KOPT-K1 (cell line): ENCODE results near the gene KIF6.

Source experiments
- H3K27ac ChIP-seq: fragments of 200-600 bp; sonication (generic); 2 replicates; pipeline ENCODE4 v1.5.1; 2016; ENCODE audit warnings: antibody characterized with exemption, mild to moderate bottlenecking, low read depth, low read length; ENCODE audit not compliant: poor library complexity, severe bottlenecking
- H3K36me3 ChIP-seq: fragments of 200-600 bp; sonication (generic); 2 replicates; pipeline ENCODE4 v1.5.1; 2017; ENCODE audit warnings: antibody characterized with exemption, mild to moderate bottlenecking, low read length, moderate library complexity; ENCODE audit not compliant: insufficient read depth
- H3K9me3 ChIP-seq: fragments of 200-600 bp; sonication (generic); 2 replicates; pipeline ENCODE4 v1.5.1; 2017; ENCODE audit warnings: antibody characterized with exemption, low read length, mild to moderate bottlenecking; ENCODE audit not compliant: insufficient read depth, poor library complexity, severe bottlenecking

Gene KIF6

GRCh38 chr6:39567091-39567490, 158.1 kb downstream of the KIF6 start:
- H3K9me3 ChIP-seq: no peaks in the 10 kb centered on the region
- H3K27ac ChIP-seq: no peak overlapping the region
- H3K36me3 ChIP-seq: no peaks in the 10 kb centered on the region

GRCh38 chr6:39566456-39566855, 158.8 kb downstream of the KIF6 start:
- no peak overlapping the region for H3K27ac ChIP-seq
- no peaks in the 10 kb centered on the region for H3K9me3 ChIP-seq
- H3K36me3 ChIP-seq: no peaks in the 10 kb centered on the region

GRCh38 chr6:39565956-39566355, 159.3 kb downstream of the KIF6 start:
- no peak overlapping the region for H3K27ac ChIP-seq
- H3K9me3 ChIP-seq: no peaks in the 10 kb centered on the region
- H3K36me3 ChIP-seq: no peaks in the 10 kb centered on the region

GRCh38 chr6:39563566-39564311, 161.5 kb downstream of the KIF6 start:
- Histone ChIP-seq H3K9me3 (no peaks in the 10 kb centered on the region), H3K36me3 (no peaks in the 10 kb centered on the region), H3K27ac (no peak overlapping the region)

GRCh38 chr6:39561536-39562266, 163.5 kb downstream of the KIF6 start:
- Histone ChIP-seq H3K9me3 (no peaks in the 10 kb centered on the region), H3K27ac (no peak overlapping the region), H3K36me3 (no peaks in the 10 kb centered on the region)

GRCh38 chr6:39560915-39561314, 164.3 kb downstream of the KIF6 start:
- no peaks in the 10 kb centered on the region for H3K9me3 ChIP-seq
- no peaks in the 10 kb centered on the region for H3K36me3 ChIP-seq
- H3K27ac ChIP-seq: no peak overlapping the region

GRCh38 chr6:39558591-39559190, 166.5 kb downstream of the KIF6 start:
- H3K9me3 ChIP-seq: no peaks in the 10 kb centered on the region
- no peaks in the 10 kb centered on the region for H3K36me3 ChIP-seq
- no peak overlapping the region for H3K27ac ChIP-seq

- H3K9me3 ChIP-seq: no peaks in the 10 kb centered on the region
- no peak overlapping the region for H3K27ac ChIP-seq
- no peaks in the 10 kb centered on the region for H3K36me3 ChIP-seq
These were observed 167.1 kb downstream of the KIF6 start for GRCh38 chr6:39558079-39558478.

GRCh38 chr6:39555136-39555535, 170.1 kb downstream of the KIF6 start:
- H3K27ac ChIP-seq: no peak overlapping the region
- H3K36me3 ChIP-seq: no peaks in the 10 kb centered on the region
- no peaks in the 10 kb centered on the region for H3K9me3 ChIP-seq

- Histone ChIP-seq H3K27ac (no peak overlapping the region), H3K9me3 (no peaks in the 10 kb centered on the region), H3K36me3 (no peaks in the 10 kb centered on the region)
These were observed 171.1 kb downstream of the KIF6 start for GRCh38 chr6:39553860-39554802.

- H3K9me3 ChIP-seq: no peaks in the 10 kb centered on the region
- no peak overlapping the region for H3K27ac ChIP-seq
- no peaks in the 10 kb centered on the region for H3K36me3 ChIP-seq
These were observed 172.2 kb downstream of the KIF6 start for GRCh38 chr6:39553029-39553428.

GRCh38 chr6:39550191-39550590, 175.0 kb downstream of the KIF6 start:
- Histone ChIP-seq H3K9me3 (no peaks in the 10 kb centered on the region), H3K27ac (no peak overlapping the region), H3K36me3 (no peaks in the 10 kb centered on the region)

- H3K36me3 ChIP-seq: no peaks in the 10 kb centered on the region
- H3K9me3 ChIP-seq: no peaks in the 10 kb centered on the region
- H3K27ac ChIP-seq: no peak overlapping the region
These were observed 178.5 kb downstream of the KIF6 start for GRCh38 chr6:39546731-39547130.

GRCh38 chr6:39543950-39544349, 181.3 kb downstream of the KIF6 start:
- no peaks in the 10 kb centered on the region for H3K9me3 ChIP-seq
- no peak overlapping the region for H3K27ac ChIP-seq
- no peaks in the 10 kb centered on the region for H3K36me3 ChIP-seq

- Histone ChIP-seq H3K27ac (no peak overlapping the region), H3K36me3 (no peaks in the 10 kb centered on the region), H3K9me3 (no peaks in the 10 kb centered on the region)
These were observed 182.1 kb downstream of the KIF6 start for GRCh38 chr6:39543095-39543494.
